ENCODE measurements around the gene GZMM.

DNA sequence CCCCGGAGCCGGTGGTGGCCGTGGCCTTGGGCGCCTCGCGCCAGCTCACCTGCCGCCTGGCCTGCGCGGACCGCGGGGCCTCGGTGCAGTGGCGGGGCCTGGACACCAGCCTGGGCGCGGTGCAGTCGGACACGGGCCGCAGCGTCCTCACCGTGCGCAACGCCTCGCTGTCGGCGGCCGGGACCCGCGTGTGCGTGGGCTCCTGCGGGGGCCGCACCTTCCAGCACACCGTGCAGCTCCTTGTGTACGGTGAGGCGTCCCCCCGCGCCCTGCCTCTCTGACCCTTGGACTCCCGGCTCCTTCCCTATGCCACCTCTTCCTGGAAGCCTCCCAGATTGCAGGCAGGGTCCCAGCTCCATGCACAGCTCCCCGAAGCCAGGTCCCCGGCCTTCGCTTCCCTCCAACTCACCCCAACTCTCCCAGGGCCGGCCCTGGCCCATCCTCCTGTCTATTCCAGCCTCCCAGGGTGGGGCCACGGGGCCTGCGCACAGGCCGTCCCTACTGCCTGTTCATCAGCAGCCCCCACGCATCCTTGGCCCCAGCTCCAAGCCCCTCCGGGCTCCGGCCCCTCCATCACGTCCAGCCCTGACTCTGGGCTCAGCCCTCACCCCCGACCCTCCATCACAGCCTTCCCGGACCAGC is 45.9 kb upstream of the GZMM start:
- TF ChIP-seq ZFP41 (tag by site-specific recombination; IDR thresholded peaks at IDR 0.05; ENCODE audit: borderline replicate concordance) (no peak), CTCF (tag by site-specific recombination; IDR thresholded peaks at IDR 0.05) (no peak), PBX3 (CRISPR knock-in tag; IDR thresholded peaks at IDR 0.05) (no peak), ZNF138 (tag by site-specific recombination; IDR thresholded peaks at IDR 0.05; ENCODE audit: borderline replicate concordance) (no peak), ZNF747 (tag by site-specific recombination; IDR thresholded peaks at IDR 0.05) (no peak), ZNF707 (tag by site-specific recombination; IDR thresholded peaks at IDR 0.05) (no peak), ZSCAN5A (tag by site-specific recombination; IDR thresholded peaks at IDR 0.05) (no peak), SETDB1 (IDR thresholded peaks at IDR 0.05; ENCODE audit: insufficient read length, low read length) (no peak)
- TF ChIP-seq, protein P1, sequence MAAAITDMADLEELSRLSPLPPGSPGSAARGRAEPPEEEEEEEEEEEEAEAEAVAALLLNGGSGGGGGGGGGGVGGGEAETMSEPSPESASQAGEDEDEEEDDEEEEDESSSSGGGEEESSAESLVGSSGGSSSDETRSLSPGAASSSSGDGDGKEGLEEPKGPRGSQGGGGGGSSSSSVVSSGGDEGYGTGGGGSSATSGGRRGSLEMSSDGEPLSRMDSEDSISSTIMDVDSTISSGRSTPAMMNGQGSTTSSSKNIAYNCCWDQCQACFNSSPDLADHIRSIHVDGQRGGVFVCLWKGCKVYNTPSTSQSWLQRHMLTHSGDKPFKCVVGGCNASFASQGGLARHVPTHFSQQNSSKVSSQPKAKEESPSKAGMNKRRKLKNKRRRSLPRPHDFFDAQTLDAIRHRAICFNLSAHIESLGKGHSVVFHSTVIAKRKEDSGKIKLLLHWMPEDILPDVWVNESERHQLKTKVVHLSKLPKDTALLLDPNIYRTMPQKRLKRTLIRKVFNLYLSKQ (tag by site-specific recombination; IDR thresholded peaks at IDR 0.05; ENCODE audit: borderline replicate concordance) = no peak
- TF ChIP-seq, protein P2, sequence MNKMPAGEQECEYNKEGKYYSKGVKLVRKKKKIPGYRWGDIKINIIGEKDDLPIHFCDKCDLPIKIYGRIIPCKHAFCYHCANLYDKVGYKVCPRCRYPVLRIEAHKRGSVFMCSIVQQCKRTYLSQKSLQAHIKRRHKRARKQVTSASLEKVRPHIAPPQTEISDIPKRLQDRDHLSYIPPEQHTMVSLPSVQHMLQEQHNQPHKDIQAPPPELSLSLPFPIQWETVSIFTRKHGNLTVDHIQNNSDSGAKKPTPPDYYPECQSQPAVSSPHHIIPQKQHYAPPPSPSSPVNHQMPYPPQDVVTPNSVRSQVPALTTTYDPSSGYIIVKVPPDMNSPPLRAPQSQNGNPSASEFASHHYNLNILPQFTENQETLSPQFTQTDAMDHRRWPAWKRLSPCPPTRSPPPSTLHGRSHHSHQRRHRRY (tag by site-specific recombination; IDR thresholded peaks at IDR 0.05) = no peak
- TF ChIP-seq, protein P3, sequence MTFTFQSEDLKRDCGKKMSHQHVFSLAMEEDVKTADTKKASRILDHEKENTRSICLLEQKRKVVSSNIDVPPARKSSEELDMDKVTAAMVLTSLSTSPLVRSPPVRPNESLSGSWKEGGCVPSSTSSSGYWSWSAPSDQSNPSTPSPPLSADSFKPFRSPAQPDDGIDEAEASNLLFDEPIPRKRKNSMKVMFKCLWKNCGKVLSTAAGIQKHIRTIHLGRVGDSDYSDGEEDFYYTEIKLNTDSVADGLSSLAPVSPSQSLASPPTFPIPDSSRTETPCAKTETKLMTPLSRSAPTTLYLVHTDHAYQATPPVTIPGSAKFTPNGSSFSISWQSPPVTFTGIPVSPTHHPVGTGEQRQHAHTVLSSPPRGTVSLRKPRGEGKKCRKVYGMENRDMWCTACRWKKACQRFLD (tag by site-specific recombination; IDR thresholded peaks at IDR 0.05) = no peak
- TF ChIP-seq, protein P4, sequence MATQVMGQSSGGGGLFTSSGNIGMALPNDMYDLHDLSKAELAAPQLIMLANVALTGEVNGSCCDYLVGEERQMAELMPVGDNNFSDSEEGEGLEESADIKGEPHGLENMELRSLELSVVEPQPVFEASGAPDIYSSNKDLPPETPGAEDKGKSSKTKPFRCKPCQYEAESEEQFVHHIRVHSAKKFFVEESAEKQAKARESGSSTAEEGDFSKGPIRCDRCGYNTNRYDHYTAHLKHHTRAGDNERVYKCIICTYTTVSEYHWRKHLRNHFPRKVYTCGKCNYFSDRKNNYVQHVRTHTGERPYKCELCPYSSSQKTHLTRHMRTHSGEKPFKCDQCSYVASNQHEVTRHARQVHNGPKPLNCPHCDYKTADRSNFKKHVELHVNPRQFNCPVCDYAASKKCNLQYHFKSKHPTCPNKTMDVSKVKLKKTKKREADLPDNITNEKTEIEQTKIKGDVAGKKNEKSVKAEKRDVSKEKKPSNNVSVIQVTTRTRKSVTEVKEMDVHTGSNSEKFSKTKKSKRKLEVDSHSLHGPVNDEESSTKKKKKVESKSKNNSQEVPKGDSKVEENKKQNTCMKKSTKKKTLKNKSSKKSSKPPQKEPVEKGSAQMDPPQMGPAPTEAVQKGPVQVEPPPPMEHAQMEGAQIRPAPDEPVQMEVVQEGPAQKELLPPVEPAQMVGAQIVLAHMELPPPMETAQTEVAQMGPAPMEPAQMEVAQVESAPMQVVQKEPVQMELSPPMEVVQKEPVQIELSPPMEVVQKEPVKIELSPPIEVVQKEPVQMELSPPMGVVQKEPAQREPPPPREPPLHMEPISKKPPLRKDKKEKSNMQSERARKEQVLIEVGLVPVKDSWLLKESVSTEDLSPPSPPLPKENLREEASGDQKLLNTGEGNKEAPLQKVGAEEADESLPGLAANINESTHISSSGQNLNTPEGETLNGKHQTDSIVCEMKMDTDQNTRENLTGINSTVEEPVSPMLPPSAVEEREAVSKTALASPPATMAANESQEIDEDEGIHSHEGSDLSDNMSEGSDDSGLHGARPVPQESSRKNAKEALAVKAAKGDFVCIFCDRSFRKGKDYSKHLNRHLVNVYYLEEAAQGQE (tag by site-specific recombination; IDR thresholded peaks at IDR 0.05) = no peak
